ENCODE results near the gene ACTR3. TPM values are rescaled to one million over a fixed set of nuclear protein-coding genes. Genes with fewer than 3 reads are reported as not detected.
A peak's percentile ranks its signal among the peaks of the same experiment; 100 is the strongest.

Gene ACTR3
- total and polyA plus RNA-seq, 2 donors (not counting 1 experiment from before 2014, with no cell fraction given): 64.3 to 249 TPM

DNA sequence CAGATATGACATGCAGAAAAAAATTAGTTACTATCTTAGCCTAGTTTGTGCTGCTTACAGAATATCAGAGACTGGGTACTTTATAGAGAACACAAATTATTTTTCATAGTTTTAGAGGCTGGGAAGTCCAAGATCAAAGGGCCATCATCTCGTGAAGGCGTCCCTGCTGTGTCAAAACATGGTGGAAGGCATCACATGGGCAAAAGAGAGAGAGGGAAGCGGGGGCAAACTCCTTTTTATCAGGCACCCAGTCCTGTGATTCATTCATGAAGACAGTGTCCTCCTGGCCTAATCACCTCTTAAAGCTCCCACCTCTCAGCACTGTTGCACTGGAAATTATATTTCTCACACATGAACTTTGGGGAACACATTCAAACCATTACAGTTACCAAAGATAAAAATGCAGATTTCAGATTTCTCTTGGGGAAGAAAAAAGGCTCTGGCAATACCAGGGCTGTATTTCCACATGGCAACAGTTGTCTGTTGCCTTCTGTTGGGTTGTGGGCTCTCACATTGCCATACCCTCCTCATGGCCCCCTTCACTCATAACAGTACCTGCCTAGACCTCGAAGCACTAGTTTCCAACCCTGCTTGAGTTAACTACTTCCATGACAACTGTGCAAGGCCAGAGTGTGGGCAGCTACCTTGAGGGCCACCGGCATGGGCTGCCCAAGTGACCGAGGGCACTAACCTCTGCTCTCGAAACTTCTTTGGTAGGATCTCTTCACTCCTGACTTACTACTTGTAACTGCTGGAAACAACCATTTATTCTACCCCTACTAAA lies 2.7 kb upstream of the ACTR3 start:
- peak overlapping the region; percentile 75 for H3K4me3 Mint-ChIP-seq
- TF ChIP-seq EZH2 (IDR thresholded peaks at IDR 0.05; ENCODE audit: borderline replicate concordance, insufficient read depth, low read depth, low read length, poor library complexity, severe bottlenecking): no peak
- TF ChIP-seq, protein P1, sequence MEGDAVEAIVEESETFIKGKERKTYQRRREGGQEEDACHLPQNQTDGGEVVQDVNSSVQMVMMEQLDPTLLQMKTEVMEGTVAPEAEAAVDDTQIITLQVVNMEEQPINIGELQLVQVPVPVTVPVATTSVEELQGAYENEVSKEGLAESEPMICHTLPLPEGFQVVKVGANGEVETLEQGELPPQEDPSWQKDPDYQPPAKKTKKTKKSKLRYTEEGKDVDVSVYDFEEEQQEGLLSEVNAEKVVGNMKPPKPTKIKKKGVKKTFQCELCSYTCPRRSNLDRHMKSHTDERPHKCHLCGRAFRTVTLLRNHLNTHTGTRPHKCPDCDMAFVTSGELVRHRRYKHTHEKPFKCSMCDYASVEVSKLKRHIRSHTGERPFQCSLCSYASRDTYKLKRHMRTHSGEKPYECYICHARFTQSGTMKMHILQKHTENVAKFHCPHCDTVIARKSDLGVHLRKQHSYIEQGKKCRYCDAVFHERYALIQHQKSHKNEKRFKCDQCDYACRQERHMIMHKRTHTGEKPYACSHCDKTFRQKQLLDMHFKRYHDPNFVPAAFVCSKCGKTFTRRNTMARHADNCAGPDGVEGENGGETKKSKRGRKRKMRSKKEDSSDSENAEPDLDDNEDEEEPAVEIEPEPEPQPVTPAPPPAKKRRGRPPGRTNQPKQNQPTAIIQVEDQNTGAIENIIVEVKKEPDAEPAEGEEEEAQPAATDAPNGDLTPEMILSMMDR (IDR thresholded peaks at IDR 0.05): no peak
- Histone ChIP-seq H3K79me2 (ENCODE audit: control insufficient read depth, insufficient read depth, low read length) (peaks cover 76% of the 10 kb centered on the region), H3K27ac (ENCODE audit: low read length in 2 of 2) (peak overlapping the region; percentile 19 to 98), H3K4me2 (replicated peaks; ENCODE audit: low read depth, low read length, poor library complexity, severe bottlenecking) (peak overlapping the region; percentile 75), H4K20me1 (ENCODE audit: control insufficient read depth, insufficient read depth, low read length, poor library complexity, severe bottlenecking) (peaks cover 12% of the 10 kb centered on the region), H3K4me1 (ENCODE audit: control insufficient read depth in 2 of 2, insufficient read depth in 2 of 2, low read length in 2 of 2) (peaks cover 39 to 41% of the 10 kb centered on the region in 2 donors), H3K4me3 (ENCODE audit: control extremely low read depth in 1 of 5, extremely low read depth in 1 of 5, insufficient read depth in 1 of 5, low read depth in 2 of 5, low read length in 4 of 5) (peak overlapping the region in 2 of 5 experiments; percentile 7 to 28), H3K9me3 (ENCODE audit: control extremely low read depth in 1 of 3, control insufficient read depth in 2 of 3, insufficient read depth in 1 of 3, low read length in 2 of 3) (no peaks in the 10 kb centered on the region), H3K27me3 (replicated peaks in 1 of 4; ENCODE audit: control extremely low read depth in 1 of 4, control insufficient read depth in 3 of 4, insufficient read depth in 4 of 4, low read length in 3 of 4) (no peaks in the 10 kb centered on the region), H3K36me3 (replicated peaks in 1 of 2; ENCODE audit: control extremely low read depth in 1 of 2, control insufficient read depth in 1 of 2, extremely low read depth in 1 of 2, insufficient read depth in 2 of 2, low read length in 1 of 2) (peaks cover 2 to 5% of the 10 kb centered on the region in 2 experiments), H3K9ac (ENCODE audit: low read length) (peak overlapping the region; percentile 19), H2AFZ (ENCODE audit: insufficient read depth, low read depth, low read length, poor library complexity, severe bottlenecking) (no peak overlapping the region)
- 61% methylated on average over 6 of the region's 7 CpGs for WGBS (ENCODE audit: insufficient coverage)
- ATAC-seq (ENCODE audit: low read depth): no peak
- H3K9me3 Mint-ChIP-seq (ENCODE audit: insufficient read depth): no peaks in the 10 kb centered on the region
- intact Hi-C loops (cut with micrococcal nuclease): no loop called here
- no peaks in the 10 kb centered on the region for H3K27me3 Mint-ChIP-seq
- ChIA-PET CTCF (interaction anchor here (1.4 to 1.9 kb wide), 2 partner anchors 9 to 130 kb away, joined by 4 to 6 read pairs; partner anchors contain the start of gene SLC35F5), POLR2A (interaction anchor here (0.9 to 1.3 kb wide), 2 partner anchors 22 to 131 kb away, joined by 5 to 15 read pairs; partner anchors contain the start of gene SLC35F5)
- no peak for DNase-seq
- H3K4me1 Mint-ChIP-seq: peaks cover 57% of the 10 kb centered on the region
- peak overlapping the region; percentile 93 for H3K27ac Mint-ChIP-seq
